Measurements from ENCODE around the gene BIN1. TPM values are rescaled to one million over a fixed set of nuclear protein-coding genes. Genes with fewer than 3 reads are reported as not detected.

Gene BIN1
- total RNA-seq, 1 experiment from 2014 or later, result 198 TPM

DNA sequence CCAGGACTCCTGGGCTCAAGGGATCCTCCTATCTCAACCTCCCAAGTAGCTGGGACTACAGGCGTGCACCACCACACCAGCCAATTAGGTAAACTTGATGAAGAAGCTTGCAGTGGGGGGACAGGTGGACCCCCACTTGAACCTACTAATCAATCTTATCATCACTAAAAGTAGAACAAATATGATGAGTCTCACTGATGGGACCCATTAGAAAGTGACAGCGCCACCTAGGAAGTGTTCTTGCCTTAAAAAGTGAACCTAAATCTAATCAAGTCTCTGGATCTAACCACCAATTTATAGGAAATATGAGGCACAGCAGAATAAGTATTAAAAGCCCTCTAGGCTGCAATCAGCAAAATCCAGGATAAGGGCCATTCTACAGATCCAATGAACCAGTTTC is 79.2 kb downstream of the BIN1 start:
- no peaks in the 10 kb centered on the region for H3K4me1 ChIP-seq
- H3K4me1 Mint-ChIP-seq (ENCODE audit: low read depth, unreplicated experiment), result no peaks in the 10 kb centered on the region
- H3K4me3 ChIP-seq (ENCODE audit: low read depth, low read length), result no peak overlapping the region
- H3K27me3 Mint-ChIP-seq (ENCODE audit: insufficient read depth, unreplicated experiment), result no peaks in the 10 kb centered on the region
- H3K36me3 Mint-ChIP-seq (ENCODE audit: insufficient read depth, unreplicated experiment), result no peaks in the 10 kb centered on the region
- POLR2A ChIA-PET, result no interaction called here
- no peaks in the 10 kb centered on the region for H3K27me3 ChIP-seq (replicated peaks; ENCODE audit: control insufficient read depth, insufficient read depth, low read length)
- CTCF ChIA-PET, result no interaction called here
- BruUV-seq (replicated peaks), result no TSS peak
- intact Hi-C loops (cut with micrococcal nuclease; ENCODE audit: unreplicated experiment), result no loop called here
- H3K27ac Mint-ChIP-seq (ENCODE audit: unreplicated experiment), result no peak overlapping the region
- H3K9me3 Mint-ChIP-seq (ENCODE audit: unreplicated experiment), result peaks cover 10% of the 10 kb centered on the region
- DNase-seq, result no peak
- no peaks in the 10 kb centered on the region; the same call in 1 of the 2 replicates for H3K9me3 ChIP-seq
- no peak for TF ChIP-seq CTCF (IDR thresholded peaks at IDR 0.05; ENCODE audit: insufficient read depth in 1 of 2, low read depth in 1 of 2, low read length in 1 of 2, severe bottlenecking in 1 of 2, unreplicated experiment in 1 of 2)
- H3K4me3 Mint-ChIP-seq (ENCODE audit: unreplicated experiment), result no peak overlapping the region
- no peaks in the 10 kb centered on the region for H3K36me3 ChIP-seq (ENCODE audit: control insufficient read depth, insufficient read depth, low read length)

DNA sequence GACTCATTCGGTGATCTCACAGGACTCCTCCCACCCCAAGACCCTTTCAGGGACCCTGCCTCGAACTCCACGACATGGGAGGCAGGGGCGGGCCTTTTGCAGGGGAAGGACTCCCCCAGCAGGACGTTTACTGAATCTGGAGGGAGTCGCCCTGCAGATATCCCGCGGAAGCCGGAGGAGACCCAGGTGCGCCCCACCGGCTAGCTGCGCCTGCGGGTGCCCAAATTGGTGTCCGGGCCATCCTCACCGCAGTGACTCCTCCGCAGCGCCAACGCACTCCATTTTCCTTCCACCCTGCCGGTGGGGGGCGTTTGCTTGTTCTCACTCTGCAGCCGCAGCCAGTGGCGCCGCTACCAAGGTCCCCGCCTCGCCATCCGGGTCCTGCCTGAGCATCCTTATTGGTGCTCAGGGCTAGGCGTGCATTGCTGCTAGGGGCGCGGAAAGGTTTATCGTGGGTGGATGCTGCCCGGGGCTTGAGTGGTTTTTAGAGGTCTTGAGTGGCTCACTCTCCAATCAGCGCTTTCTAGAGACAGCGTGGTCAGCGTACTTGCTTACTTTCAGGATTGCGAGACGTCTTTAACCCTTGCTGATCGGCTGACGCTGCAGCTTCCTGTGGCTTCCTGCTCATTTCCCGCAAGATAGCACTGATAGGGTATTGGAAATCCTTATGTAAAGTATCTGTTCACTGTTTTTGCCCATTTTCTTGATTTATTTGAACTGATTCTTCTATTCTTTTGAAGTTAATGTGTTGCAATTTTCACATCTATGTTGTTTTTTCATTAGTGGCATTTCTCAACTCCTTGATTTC is 81.4 kb downstream of the BIN1 start:
- peak overlapping the region; percentile 25 for H3K4me3 ChIP-seq (ENCODE audit: low read depth, low read length)
- DNase-seq, result peak; percentile 72 to 79
- no peaks in the 10 kb centered on the region for H3K36me3 ChIP-seq (ENCODE audit: control insufficient read depth, insufficient read depth, low read length)
- ChIA-PET POLR2A (no interaction called here), CTCF (no interaction called here)
- BruUV-seq (replicated peaks), result no TSS peak
- Mint-ChIP-seq H3K36me3 (ENCODE audit: insufficient read depth, unreplicated experiment) (no peaks in the 10 kb centered on the region), H3K27ac (ENCODE audit: unreplicated experiment) (no peak overlapping the region), H3K9me3 (ENCODE audit: unreplicated experiment) (peaks cover 11% of the 10 kb centered on the region), H3K4me3 (ENCODE audit: unreplicated experiment) (peak overlapping the region; percentile 75), H3K27me3 (ENCODE audit: insufficient read depth, unreplicated experiment) (no peaks in the 10 kb centered on the region), H3K4me1 (ENCODE audit: low read depth, unreplicated experiment) (no peaks in the 10 kb centered on the region)
- no peaks in the 10 kb centered on the region; the same call in 1 of the 2 replicates for H3K9me3 ChIP-seq
- intact Hi-C loops (cut with micrococcal nuclease; ENCODE audit: unreplicated experiment), result loop anchor here (1.0 kb wide), 1 partner anchor 29 kb away; no protein-coding TSS in a partner anchor
- H3K4me1 ChIP-seq, result no peaks in the 10 kb centered on the region
- TF ChIP-seq CTCF (IDR thresholded peaks at IDR 0.05; ENCODE audit: insufficient read depth in 1 of 2, low read depth in 1 of 2, low read length in 1 of 2, severe bottlenecking in 1 of 2, unreplicated experiment in 1 of 2), result peak; percentile 0 to 19
- no peaks in the 10 kb centered on the region for H3K27me3 ChIP-seq (replicated peaks; ENCODE audit: control insufficient read depth, insufficient read depth, low read length)

DNA sequence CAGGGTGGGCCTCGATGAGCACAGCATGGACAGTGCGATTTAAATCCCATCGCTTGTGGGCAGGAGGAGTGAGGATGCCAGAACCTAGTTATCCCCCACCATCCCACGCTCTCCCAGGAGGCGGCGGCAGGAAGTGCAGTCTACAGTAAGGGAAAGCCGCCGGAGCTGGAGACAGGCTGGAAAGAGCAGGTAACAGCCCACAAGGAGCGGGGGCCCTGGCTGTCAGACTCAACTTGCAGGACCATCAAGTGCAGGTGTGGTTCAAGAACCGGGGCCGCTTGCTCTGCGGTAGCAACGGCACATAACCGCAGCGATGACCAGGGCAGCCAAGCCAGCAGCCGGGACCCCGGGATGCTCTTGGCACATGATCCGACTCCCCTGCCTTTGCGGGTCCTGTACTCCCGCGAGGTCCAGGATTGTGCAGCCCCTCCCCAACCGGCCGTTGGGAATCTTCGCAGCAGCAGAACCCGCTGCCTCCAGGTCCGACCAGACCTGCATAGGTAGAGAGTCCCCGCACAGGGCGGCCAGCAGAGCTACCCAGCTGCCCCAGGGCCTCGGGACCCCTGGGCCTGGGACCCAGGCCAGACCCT is 82.1 kb downstream of the BIN1 start:
- Mint-ChIP-seq H3K4me1 (ENCODE audit: low read depth, unreplicated experiment) (no peaks in the 10 kb centered on the region), H3K9me3 (ENCODE audit: unreplicated experiment) (peaks cover 11% of the 10 kb centered on the region), H3K36me3 (ENCODE audit: insufficient read depth, unreplicated experiment) (no peaks in the 10 kb centered on the region), H3K27me3 (ENCODE audit: insufficient read depth, unreplicated experiment) (no peaks in the 10 kb centered on the region), H3K27ac (ENCODE audit: unreplicated experiment) (no peak overlapping the region), H3K4me3 (ENCODE audit: unreplicated experiment) (peak overlapping the region; percentile 75)
- DNase-seq, result peak; percentile 61 to 62
- Histone ChIP-seq H3K4me1 (no peaks in the 10 kb centered on the region), H3K36me3 (ENCODE audit: control insufficient read depth, insufficient read depth, low read length) (no peaks in the 10 kb centered on the region), H3K4me3 (ENCODE audit: low read depth, low read length) (peak overlapping the region; percentile 25), H3K9me3 (no peaks in the 10 kb centered on the region; the same call in 1 of the 2 replicates), H3K27me3 (replicated peaks; ENCODE audit: control insufficient read depth, insufficient read depth, low read length) (no peaks in the 10 kb centered on the region)
- ChIA-PET POLR2A (no interaction called here), CTCF (no interaction called here)
- intact Hi-C loops (cut with micrococcal nuclease; ENCODE audit: unreplicated experiment), result loop anchor here (1.0 kb wide), 1 partner anchor 29 kb away; no protein-coding TSS in a partner anchor
- no TSS peak for BruUV-seq (replicated peaks)
- peak in 1 of 2 experiments; percentile 18 for TF ChIP-seq CTCF (IDR thresholded peaks at IDR 0.05; ENCODE audit: insufficient read depth in 1 of 2, low read depth in 1 of 2, low read length in 1 of 2, severe bottlenecking in 1 of 2, unreplicated experiment in 1 of 2)

All from Caco-2 (cell line).